H1 (cell line): Measurements from ENCODE around the gene C9orf43. TPM values are rescaled to one million over a fixed set of nuclear protein-coding genes. Genes with fewer than 3 reads are reported as not detected.

ENCODE experiments used
- ATF2 ChIP-seq: IDR thresholded peaks from 2 replicates; pipeline ENCODE4 v1.6.1; 2012; ENCODE audit warnings: low read length, inconsistent platforms
- CHD7 ChIP-seq: fragments of 300-600 bp; sonication (generic); IDR thresholded peaks from 2 replicates; pipeline ENCODE4 v1.7.1; 2012; ENCODE audit warnings: low read length, moderate library complexity, mild to moderate bottlenecking, inconsistent platforms; ENCODE audit not compliant: insufficient replicate concordance
- polyA plus RNA-seq, 7 experiments: library from polyadenylated mRNA; depleted of rRNA in 3 of 7; stranded (reverse) in 5 of 7; unstranded in 2 of 7; fragments of >200 nt in 5 of 7; fragments of 200-250 nt in 2 of 7; gene quantifications; 1 replicate in 5 of 7; 2 replicates in 1 of 7; 4 replicates in 1 of 7; pipeline versions ENCODE4 v1.2.1 to v1.2.3, GENCODE V29; 2011 to 2013; ENCODE audit warnings: missing spikeins in 2 of 7, mixed read lengths in 2 of 7
- total RNA-seq: library from RNA; stranded (reverse); fragmentation: NEBNext Ultra II Directional; extraction: Animal tissue kit (Norgen Biotek cat#: 25700); gene quantifications from 2 replicates; pipeline ENCODE4 v1.2.1, GENCODE V29; 2021

The C9orf43 gene
- total and polyA plus RNA-seq, 2 of the 8 experiments (the other 6 are each of a cell fraction or from before 2014, with no cell fraction given), result 0.35 to 0.52 TPM

DNA sequence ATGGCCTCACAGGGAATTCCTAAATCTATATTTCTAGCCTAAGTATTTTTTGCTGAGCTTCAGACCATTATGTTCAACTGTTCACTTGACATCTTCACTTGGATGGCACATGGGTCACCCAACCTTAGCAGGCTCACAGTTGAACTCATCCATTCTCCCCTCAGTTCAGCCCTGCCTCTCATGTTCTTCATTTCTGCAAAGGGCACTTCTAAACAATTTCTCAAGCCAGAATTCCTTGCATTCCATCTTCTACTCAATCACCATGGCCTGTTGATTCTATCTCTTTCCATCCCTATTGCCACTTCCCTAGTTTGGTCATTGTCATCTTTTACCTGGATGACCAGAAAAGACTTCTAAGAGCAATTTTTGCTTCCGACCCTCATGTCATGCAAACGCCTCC is 45.7 kb downstream of the C9orf43 start (continued):
- TF ChIP-seq CHD7 (no peak), ATF2 (no peak)
